SK-N-SH (cell line): ENCODE measurements around the gene SEPTIN10. TPM values are rescaled to one million over a fixed set of nuclear protein-coding genes. Genes with fewer than 3 reads are reported as not detected.

Experiments used
- CTCF ChIA-PET: fragments of 300-600, 350-600 bp; formaldehyde crosslinking; extraction: SDS; loops from one replicate; lab custom pipeline; 2021; lab: Yijun Ruan, JAX
- POLR2A ChIA-PET: fragments of 350-600 bp; sonication (Branson Sonifier 250); formaldehyde crosslinking; extraction: SDS; loops from one replicate; lab custom pipeline; 2020; ENCODE audit warnings: antibody characterized with exemption, inconsistent platforms; lab: Yijun Ruan, JAX
- DNase-seq: peaks from one replicate; pipeline ENCODE4 v3.0.0; 2012
- H2AFZ ChIP-seq: fragments of 200-600 bp; sonication (generic); 2 replicates; pipeline ENCODE4 v1.8.1; 2016; ENCODE audit warnings: antibody characterized with exemption, mild to moderate bottlenecking, low read depth
- H3F3A ChIP-seq: fragments of 200-600 bp; sonication (generic); replicated peaks from 2 replicates; pipeline ENCODE3; 2016; ENCODE audit warnings: antibody characterized with exemption, mild to moderate bottlenecking; ENCODE audit not compliant: insufficient read depth
- H3K27ac ChIP-seq, 2 experiments: fragments of 200-500 bp in 1 of 2; fragments of 200-600 bp in 1 of 2; sonication (Bioruptor generic) in 1 of 2; sonication (generic), shearing (Covaris generic) in 1 of 2; 2 replicates each; pipeline versions ENCODE4 v1.5.1 to v1.6.1; 2014 to 2016; ENCODE audit warnings: low read depth in 2 of 2, inconsistent platforms in 1 of 2, low read length in 1 of 2, mild to moderate bottlenecking in 1 of 2, mixed read lengths in 1 of 2
- H3K27me3 ChIP-seq: fragments of 200-600 bp; sonication (generic), shearing (Covaris generic); 2 replicates; pipeline ENCODE4 v1.6.1; 2016; ENCODE audit warnings: mixed run types; ENCODE audit not compliant: insufficient read depth
- H3K36me3 ChIP-seq, 2 experiments: fragments of 200-500 bp in 1 of 2; fragments of 200-600 bp in 1 of 2; sonication (Bioruptor generic) in 1 of 2; sonication (generic) in 1 of 2; replicated peaks in 1 of 2; 2 replicates each; pipeline versions ENCODE3 to v1.5.1; 2014 to 2016; ENCODE audit warnings: low read length in 1 of 2, mild to moderate bottlenecking in 1 of 2; ENCODE audit not compliant: insufficient read depth in 2 of 2, control insufficient read depth in 1 of 2
- H3K4me1 ChIP-seq, 2 experiments: fragments of 200-500 bp in 1 of 2; fragments of 200-600 bp in 1 of 2; sonication (Bioruptor generic) in 1 of 2; sonication (generic), shearing (Covaris generic) in 1 of 2; 2 replicates each; pipeline versions ENCODE4 v1.5.1 to v1.6.1; 2014 to 2016; ENCODE audit warnings: low read depth in 1 of 2, low read length in 1 of 2, mixed run types in 1 of 2; ENCODE audit not compliant: insufficient read depth in 2 of 2, control insufficient read depth in 1 of 2
- H3K4me2 ChIP-seq: fragments of 200-600 bp; sonication (generic), shearing (Covaris generic); 2 replicates; pipeline ENCODE4 v1.6.1; 2017; ENCODE audit warnings: mixed run types
- H3K4me3 ChIP-seq, 2 experiments: fragments of 200-500 bp in 1 of 2; fragments of 200-600 bp in 1 of 2; sonication (Bioruptor generic) in 1 of 2; sonication (generic), shearing (Covaris generic) in 1 of 2; 2 replicates each; pipeline versions ENCODE4 v1.5.1 to v1.8.1; 2014 to 2016; ENCODE audit warnings: low read depth in 2 of 2, inconsistent platforms in 1 of 2, low read length in 1 of 2, mild to moderate bottlenecking in 1 of 2, mixed read lengths in 1 of 2, moderate library complexity in 1 of 2
- H3K79me2 ChIP-seq: fragments of 200-600 bp; sonication (generic); 2 replicates; pipeline ENCODE4 v1.8.1; 2017; ENCODE audit warnings: mild to moderate bottlenecking; ENCODE audit not compliant: insufficient read depth
- H3K9ac ChIP-seq: fragments of 200-600 bp; sonication (generic); 2 replicates; pipeline ENCODE4 v1.6.1; 2017; ENCODE audit warnings: mixed run types
- H3K9me2 ChIP-seq: fragments of 200-600 bp; sonication (generic); 2 replicates; pipeline ENCODE4 v1.6.1; 2017; ENCODE audit warnings: mixed run types
- H3K9me3 ChIP-seq: fragments of 200-600 bp; sonication (generic); 2 replicates; pipeline ENCODE4 v1.6.1; 2017; ENCODE audit warnings: mixed run types, mild to moderate bottlenecking, moderate library complexity
- H4K20me1 ChIP-seq: fragments of 200-600 bp; sonication (generic); 2 replicates; pipeline ENCODE4 v1.6.1; 2017; ENCODE audit warnings: mild to moderate bottlenecking, mixed run types; ENCODE audit not compliant: insufficient read depth
- CTCF ChIP-seq: fragments of 200-600 bp; sonication (generic); IDR thresholded peaks from 2 replicates; pipeline ENCODE4 v1.6.1; 2017; ENCODE audit warnings: antibody characterized with exemption, mild to moderate bottlenecking, moderate library complexity
- EP300 ChIP-seq, 2 experiments: IDR thresholded peaks; 2 replicates each; pipeline versions ENCODE4 v1.4.0 to v1.6.1; 2012; ENCODE audit warnings: borderline replicate concordance in 1 of 2, low read depth in 1 of 2, low read length in 1 of 2
- EZH2phosphoT487 ChIP-seq: fragments of 200-600 bp; sonication (generic); IDR thresholded peaks from 2 replicates; pipeline ENCODE4 v1.6.1; 2017; ENCODE audit warnings: low read depth, mixed run types, mild to moderate bottlenecking, antibody characterized with exemption, moderate library complexity, borderline replicate concordance
- FOXM1 ChIP-seq: IDR thresholded peaks from 2 replicates; pipeline ENCODE4 v1.4.0; 2012; ENCODE audit warnings: low read depth, mild to moderate bottlenecking
- GATA2 ChIP-seq: sonication (generic); formaldehyde crosslinking; IDR thresholded peaks from 2 replicates; pipeline ENCODE4 v1.5.0; 2020; ENCODE audit warnings: mild to moderate bottlenecking, missing genetic modification reagents
- MAX ChIP-seq: IDR thresholded peaks from 2 replicates; pipeline ENCODE4 v1.4.0; 2012; ENCODE audit warnings: low read depth
- MXI1 ChIP-seq: IDR thresholded peaks from 2 replicates; pipeline ENCODE4 v1.6.1; 2012; ENCODE audit warnings: mild to moderate bottlenecking, low read depth, low read length, improper control_type of control experiment
- NFIC ChIP-seq: IDR thresholded peaks from 2 replicates; pipeline ENCODE4 v1.4.0; 2012; ENCODE audit warnings: borderline replicate concordance
- NRF1 ChIP-seq: IDR thresholded peaks from 2 replicates; pipeline ENCODE4 v1.6.1; 2012; ENCODE audit warnings: low read depth, mild to moderate bottlenecking, low read length
- PBX3 ChIP-seq: IDR thresholded peaks from 2 replicates; pipeline ENCODE4; 2012
- POLR2AphosphoS5 ChIP-seq: IDR thresholded peaks from 2 replicates; pipeline ENCODE4 v1.6.1; 2012; ENCODE audit warnings: low read depth, low read length
- TAF1 ChIP-seq: IDR thresholded peaks from 2 replicates; pipeline ENCODE4 v1.6.1; 2012; ENCODE audit warnings: low read depth, mild to moderate bottlenecking, low read length, moderate library complexity, borderline replicate concordance
- TEAD4 ChIP-seq: IDR thresholded peaks from 2 replicates; pipeline ENCODE4 v1.4.0; 2012; ENCODE audit warnings: mild to moderate bottlenecking, borderline replicate concordance; ENCODE audit not compliant: insufficient read depth
- USF1 ChIP-seq: IDR thresholded peaks from 2 replicates; pipeline ENCODE4 v1.4.0; 2012; ENCODE audit warnings: low read depth, borderline replicate concordance
- YY1 ChIP-seq: IDR thresholded peaks from 2 replicates; pipeline ENCODE4 v1.4.0; 2012; ENCODE audit warnings: low read depth, mild to moderate bottlenecking
- WGBS: methylation state at CpG from one replicate; pipeline ENCODE4 v1.1.6; 2017; ENCODE audit warnings: low lambda C conversion rate; 5-methylcytosine and 5-hydroxymethylcytosine counted together
- polyA plus RNA-seq, 3 experiments: library from polyadenylated mRNA; depleted of rRNA; stranded (reverse); fragments of >200 nt; gene quantifications; 2 replicates each; pipeline ENCODE4 v1.2.3, GENCODE V29; 2012

SEPTIN10 gene
- polyA plus RNA-seq, 1 of the 3 experiments (the other 2 are of a cell fraction) = 46.5 TPM

GRCh38 chr2:109523536-109524361 is 90.0 kb downstream of the SEPTIN10 start:
- no peaks in the 10 kb centered on the region for H4K20me1 ChIP-seq
- H3K9me3 ChIP-seq = no peaks in the 10 kb centered on the region
- H3K4me2 ChIP-seq = no peak overlapping the region
- no peak overlapping the region for H2AFZ ChIP-seq
- no peaks in the 10 kb centered on the region for H3K4me1 ChIP-seq
- no peak for DNase-seq
- no peak overlapping the region for H3K9ac ChIP-seq
- no peaks in the 10 kb centered on the region for H3K36me3 ChIP-seq
- 68% methylated on average over 6 of the region's 13 CpGs for WGBS
- CTCF ChIA-PET = interaction anchor here (0.8 to 3.3 kb wide), 3 partner anchors 14 to 212 kb away, joined by 3 to 11 read pairs (median 5); no protein-coding TSS in a partner anchor
- no peak overlapping the region for H3K4me3 ChIP-seq
- no peaks in the 10 kb centered on the region for H3F3A ChIP-seq
- H3K79me2 ChIP-seq = no peaks in the 10 kb centered on the region
- POLR2A ChIA-PET = no interaction called here
- no peaks in the 10 kb centered on the region for H3K27me3 ChIP-seq
- TF ChIP-seq TAF1 (no peak), CTCF (no peak), YY1 (no peak), FOXM1 (no peak)
- TF ChIP-seq, all 33 proteins: peak for 0
- Histone ChIP-seq H3K9me2 (no peaks in the 10 kb centered on the region), H3K27ac (no peak overlapping the region)

- no peaks in the 10 kb centered on the region for H3K79me2 ChIP-seq
- no peaks in the 10 kb centered on the region for H3K4me1 ChIP-seq
- no peaks in the 10 kb centered on the region for H3K36me3 ChIP-seq
- H3K27me3 ChIP-seq = no peaks in the 10 kb centered on the region
- no peaks in the 10 kb centered on the region for H3F3A ChIP-seq
- 60% methylated on average over 2 of the region's 6 CpGs for WGBS
- POLR2A ChIA-PET = no interaction called here
- H3K9me2 ChIP-seq = no peaks in the 10 kb centered on the region
- TF ChIP-seq GATA2 (CRISPR knock-in tag) (no peak), USF1 (no peak), NFIC (no peak), TAF1 (no peak), PBX3 (no peak), MAX (no peak), POLR2AphosphoS5 (no peak), EP300 (IDR thresholded peaks at IDR 0.05; ENCODE audit: borderline replicate concordance in 1 of 2, low read depth in 1 of 2, low read length in 1 of 2) (no peak), NRF1 (no peak), MXI1 (no peak), TEAD4 (no peak), EZH2phosphoT487 (no peak), YY1 (no peak), FOXM1 (no peak)
- no peak overlapping the region for H3K9ac ChIP-seq
- no peak overlapping the region for H3K27ac ChIP-seq
- no peaks in the 10 kb centered on the region for H3K9me3 ChIP-seq
- H2AFZ ChIP-seq = no peak overlapping the region
- CTCF ChIA-PET = interaction anchor here (1.3 to 3.3 kb wide), 3 partner anchors 13 to 213 kb away, joined by 4 to 11 read pairs (median 5); no protein-coding TSS in a partner anchor
- no peak overlapping the region for H3K4me3 ChIP-seq
- no peak overlapping the region for H3K4me2 ChIP-seq
- no peak for DNase-seq
- H4K20me1 ChIP-seq = no peaks in the 10 kb centered on the region
These were observed 90.6 kb downstream of the SEPTIN10 start for GRCh38 chr2:109523121-109523520.
